Gastrocnemius medialis (tissue), 4 donors: ENCODE measurements around the gene MINDY4.

Experiments
- CTCF ChIP-seq, 5 experiments: fragments of 450-650 bp in 3 of 5; fragments of 200-600 bp in 2 of 5; sonication (generic) in 2 of 5; IDR thresholded peaks in 4 of 5; conservative IDR thresholded peaks in 1 of 5; 1 replicate in 4 of 5; 2 replicates in 1 of 5; pipeline ENCODE4 v1.5.1; 2016 to 2019; ENCODE audit warnings: antibody characterized with exemption in 5 of 5, mild to moderate bottlenecking in 3 of 5, moderate library complexity in 3 of 5
- POLR2A ChIP-seq, 2 donors: fragments of 450-650 bp; IDR thresholded peaks; one replicate each; pipeline ENCODE4 v1.6.1; 2017; ENCODE audit warnings: antibody characterized with exemption in 2 of 2, mild to moderate bottlenecking in 2 of 2, moderate library complexity in 2 of 2

GRCh38 chr7:30733691-30734090 is 37.5 kb upstream of the MINDY4 start:
- TF ChIP-seq CTCF (IDR thresholded peaks at IDR 0.05 in 4 of 5, conservative IDR thresholded peaks at IDR 0.05 in 1 of 5) (no peak), POLR2A (IDR thresholded peaks at IDR 0.05) (no peak)
